Measurements from ENCODE around the gene ASPHD2.

The ASPHD2 gene

GRCh38 chr22:26480611-26480932 lies 51.5 kb downstream of the ASPHD2 start:
- Histone ChIP-seq H3K4me1 (ENCODE audit: control insufficient read depth in 1 of 2, insufficient read depth in 2 of 2, low read length in 2 of 2) (peaks cover 15 to 58% of the 10 kb centered on the region in 2 donors), H3K27ac (ENCODE audit: low read length) (no peak overlapping the region)

GRCh38 chr22:26481112-26481693 lies 52.1 kb downstream of the ASPHD2 start:
- Histone ChIP-seq H3K27me3 (ENCODE audit: low read depth, low read length) (no peaks in the 10 kb centered on the region), H3K9me3 (ENCODE audit: control insufficient read depth in 1 of 2, low read length in 2 of 2) (no peaks in the 10 kb centered on the region), H3K36me3 (ENCODE audit: control insufficient read depth in 1 of 2, insufficient read depth in 2 of 2, low read length in 2 of 2) (peaks cover 9 to 14% of the 10 kb centered on the region in 2 donors), H3K4me3 (ENCODE audit: low read depth in 1 of 2, low read length in 2 of 2) (no peak overlapping the region), H3K27ac (ENCODE audit: low read length) (no peak overlapping the region), H3K4me1 (ENCODE audit: control insufficient read depth in 1 of 2, insufficient read depth in 2 of 2, low read length in 2 of 2) (peaks cover 15 to 63% of the 10 kb centered on the region in 2 donors)

More at GRCh38 chr22:26480611-26480932, 51.5 kb downstream of the ASPHD2 start:
- Histone ChIP-seq H3K9me3 (ENCODE audit: control insufficient read depth in 1 of 2, low read length in 2 of 2) (no peaks in the 10 kb centered on the region), H3K4me3 (ENCODE audit: low read depth in 1 of 2, low read length in 2 of 2) (no peak overlapping the region), H3K27me3 (ENCODE audit: low read depth, low read length) (no peaks in the 10 kb centered on the region), H3K36me3 (ENCODE audit: control insufficient read depth in 1 of 2, insufficient read depth in 2 of 2, low read length in 2 of 2) (peaks cover 11 to 14% of the 10 kb centered on the region in 2 donors)

- peaks cover 5 to 11% of the 10 kb centered on the region in 2 donors for H3K36me3 ChIP-seq (ENCODE audit: control insufficient read depth in 1 of 2, insufficient read depth in 2 of 2, low read length in 2 of 2)
- no peak overlapping the region for H3K27ac ChIP-seq (ENCODE audit: low read length)
- H3K27me3 ChIP-seq (ENCODE audit: low read depth, low read length): no peaks in the 10 kb centered on the region
- H3K4me3 ChIP-seq (ENCODE audit: low read depth in 1 of 2, low read length in 2 of 2): no peak overlapping the region
- no peaks in the 10 kb centered on the region for H3K9me3 ChIP-seq (ENCODE audit: control insufficient read depth in 1 of 2, low read length in 2 of 2)
- peaks cover 15 to 63% of the 10 kb centered on the region in 2 donors for H3K4me1 ChIP-seq (ENCODE audit: control insufficient read depth in 1 of 2, insufficient read depth in 2 of 2, low read length in 2 of 2)
These were observed 52.6 kb downstream of the ASPHD2 start for GRCh38 chr22:26481694-26482093.

GRCh38 chr22:26482161-26482560 lies 53.1 kb downstream of the ASPHD2 start:
- Histone ChIP-seq H3K4me3 (ENCODE audit: low read depth in 1 of 2, low read length in 2 of 2) (no peak overlapping the region), H3K36me3 (ENCODE audit: control insufficient read depth in 1 of 2, insufficient read depth in 2 of 2, low read length in 2 of 2) (peaks cover under 1 to 6% of the 10 kb centered on the region in 2 donors), H3K9me3 (ENCODE audit: control insufficient read depth in 1 of 2, low read length in 2 of 2) (no peaks in the 10 kb centered on the region), H3K4me1 (ENCODE audit: control insufficient read depth in 1 of 2, insufficient read depth in 2 of 2, low read length in 2 of 2) (peaks cover 15 to 63% of the 10 kb centered on the region in 2 donors), H3K27ac (ENCODE audit: low read length) (no peak overlapping the region), H3K27me3 (ENCODE audit: low read depth, low read length) (no peaks in the 10 kb centered on the region)

GRCh38 chr22:26483043-26483438 lies 54.0 kb downstream of the ASPHD2 start:
- Histone ChIP-seq H3K36me3 (ENCODE audit: control insufficient read depth in 1 of 2, insufficient read depth in 2 of 2, low read length in 2 of 2) (peaks cover 5 to 6% of the 10 kb centered on the region in 2 donors), H3K9me3 (ENCODE audit: control insufficient read depth in 1 of 2, low read length in 2 of 2) (no peaks in the 10 kb centered on the region), H3K27ac (ENCODE audit: low read length) (peak overlapping the region; percentile 91), H3K4me1 (ENCODE audit: control insufficient read depth in 1 of 2, insufficient read depth in 2 of 2, low read length in 2 of 2) (peaks cover 15 to 63% of the 10 kb centered on the region in 2 donors), H3K27me3 (ENCODE audit: low read depth, low read length) (no peaks in the 10 kb centered on the region), H3K4me3 (ENCODE audit: low read depth in 1 of 2, low read length in 2 of 2) (peak overlapping the region; percentile 93 to 94)

- peak within 1 kb of the TSS; percentile 93 to 94 for H3K4me3 ChIP-seq (ENCODE audit: low read depth in 1 of 2, low read length in 2 of 2)
- peaks cover 10 to 13% of the 10 kb centered on the region in 2 donors for H3K36me3 ChIP-seq (ENCODE audit: control insufficient read depth in 1 of 2, insufficient read depth in 2 of 2, low read length in 2 of 2)
- H3K27me3 ChIP-seq (ENCODE audit: low read depth, low read length): no peaks in the 10 kb centered on the region
- H3K4me1 ChIP-seq (ENCODE audit: control insufficient read depth in 1 of 2, insufficient read depth in 2 of 2, low read length in 2 of 2): peaks cover 15 to 63% of the 10 kb centered on the region in 2 donors
- no peaks in the 10 kb centered on the region for H3K9me3 ChIP-seq (ENCODE audit: control insufficient read depth in 1 of 2, low read length in 2 of 2)
- peak within 1 kb of the TSS; percentile 91 for H3K27ac ChIP-seq (ENCODE audit: low read length)
These were observed 54.6 kb downstream of the ASPHD2 start, which contains the start of the genes HPS4 and SRRD for GRCh38 chr22:26483439-26484359. TSS of gene HPS4 (minus strand) at chr22:26483783. CDS start at chr22:26481762, 2,021 bp downstream. TSS of gene SRRD (plus strand) at chr22:26483877. CDS start at chr22:26483891, 14 bp downstream.

- Histone ChIP-seq H3K36me3 (ENCODE audit: control insufficient read depth in 1 of 2, insufficient read depth in 2 of 2, low read length in 2 of 2) (peaks cover 17 to 19% of the 10 kb centered on the region in 2 donors), H3K27ac (ENCODE audit: low read length) (peak overlapping the region; percentile 84), H3K9me3 (ENCODE audit: control insufficient read depth in 1 of 2, low read length in 2 of 2) (no peaks in the 10 kb centered on the region), H3K4me1 (ENCODE audit: control insufficient read depth in 1 of 2, insufficient read depth in 2 of 2, low read length in 2 of 2) (peaks cover 8 to 59% of the 10 kb centered on the region in 2 donors), H3K4me3 (ENCODE audit: low read depth in 1 of 2, low read length in 2 of 2) (peak overlapping the region; percentile 93 to 94), H3K27me3 (ENCODE audit: low read depth, low read length) (no peaks in the 10 kb centered on the region)
These were observed 55.3 kb downstream of the ASPHD2 start for GRCh38 chr22:26484360-26484706.

- peaks cover 8 to 52% of the 10 kb centered on the region in 2 donors for H3K4me1 ChIP-seq (ENCODE audit: control insufficient read depth in 1 of 2, insufficient read depth in 2 of 2, low read length in 2 of 2)
- H3K27me3 ChIP-seq (ENCODE audit: low read depth, low read length): no peaks in the 10 kb centered on the region
- H3K27ac ChIP-seq (ENCODE audit: low read length): no peak overlapping the region
- no peaks in the 10 kb centered on the region for H3K9me3 ChIP-seq (ENCODE audit: control insufficient read depth in 1 of 2, low read length in 2 of 2)
- H3K4me3 ChIP-seq (ENCODE audit: low read depth in 1 of 2, low read length in 2 of 2): no peak overlapping the region
- H3K36me3 ChIP-seq (ENCODE audit: control insufficient read depth in 1 of 2, insufficient read depth in 2 of 2, low read length in 2 of 2): peaks cover 24 to 26% of the 10 kb centered on the region in 2 donors
These were observed 56.0 kb downstream of the ASPHD2 start for GRCh38 chr22:26485013-26485412.

- H3K4me1 ChIP-seq (ENCODE audit: control insufficient read depth in 1 of 2, insufficient read depth in 2 of 2, low read length in 2 of 2): peaks cover 8 to 43% of the 10 kb centered on the region in 2 donors
- H3K27ac ChIP-seq (ENCODE audit: low read length): no peak overlapping the region
- H3K4me3 ChIP-seq (ENCODE audit: low read depth in 1 of 2, low read length in 2 of 2): no peak overlapping the region
- no peaks in the 10 kb centered on the region for H3K27me3 ChIP-seq (ENCODE audit: low read depth, low read length)
- H3K36me3 ChIP-seq (ENCODE audit: control insufficient read depth in 1 of 2, insufficient read depth in 2 of 2, low read length in 2 of 2): peaks cover 30 to 32% of the 10 kb centered on the region in 2 donors
- no peaks in the 10 kb centered on the region for H3K9me3 ChIP-seq (ENCODE audit: control insufficient read depth in 1 of 2, low read length in 2 of 2)
These were observed 56.8 kb downstream of the ASPHD2 start for GRCh38 chr22:26485806-26486390.

GRCh38 chr22:26486394-26486793 lies 57.3 kb downstream of the ASPHD2 start:
- Histone ChIP-seq H3K27me3 (ENCODE audit: low read depth, low read length) (no peaks in the 10 kb centered on the region), H3K4me1 (ENCODE audit: control insufficient read depth in 1 of 2, insufficient read depth in 2 of 2, low read length in 2 of 2) (peaks cover 8 to 38% of the 10 kb centered on the region in 2 donors), H3K4me3 (ENCODE audit: low read depth in 1 of 2, low read length in 2 of 2) (no peak overlapping the region), H3K9me3 (ENCODE audit: control insufficient read depth in 1 of 2, low read length in 2 of 2) (no peaks in the 10 kb centered on the region), H3K36me3 (ENCODE audit: control insufficient read depth in 1 of 2, insufficient read depth in 2 of 2, low read length in 2 of 2) (peaks cover 30 to 37% of the 10 kb centered on the region in 2 donors), H3K27ac (ENCODE audit: low read length) (no peak overlapping the region)

GRCh38 chr22:26487996-26488395 lies 58.9 kb downstream of the ASPHD2 start:
- Histone ChIP-seq H3K9me3 (ENCODE audit: control insufficient read depth in 1 of 2, low read length in 2 of 2) (no peaks in the 10 kb centered on the region), H3K27me3 (ENCODE audit: low read depth, low read length) (no peaks in the 10 kb centered on the region), H3K4me3 (ENCODE audit: low read depth in 1 of 2, low read length in 2 of 2) (no peak overlapping the region), H3K4me1 (ENCODE audit: control insufficient read depth in 1 of 2, insufficient read depth in 2 of 2, low read length in 2 of 2) (peaks cover 8 to 22% of the 10 kb centered on the region in 2 donors), H3K36me3 (ENCODE audit: control insufficient read depth in 1 of 2, insufficient read depth in 2 of 2, low read length in 2 of 2) (peaks cover 42 to 53% of the 10 kb centered on the region in 2 donors), H3K27ac (ENCODE audit: low read length) (no peak overlapping the region)
